ENCODE data around the gene LTBP1. TPM values are rescaled to one million over a fixed set of nuclear protein-coding genes. Genes with fewer than 3 reads are reported as not detected.

Gene LTBP1
- polyA plus RNA-seq, 2 donors: 4.3 to 13.9 TPM

DNA sequence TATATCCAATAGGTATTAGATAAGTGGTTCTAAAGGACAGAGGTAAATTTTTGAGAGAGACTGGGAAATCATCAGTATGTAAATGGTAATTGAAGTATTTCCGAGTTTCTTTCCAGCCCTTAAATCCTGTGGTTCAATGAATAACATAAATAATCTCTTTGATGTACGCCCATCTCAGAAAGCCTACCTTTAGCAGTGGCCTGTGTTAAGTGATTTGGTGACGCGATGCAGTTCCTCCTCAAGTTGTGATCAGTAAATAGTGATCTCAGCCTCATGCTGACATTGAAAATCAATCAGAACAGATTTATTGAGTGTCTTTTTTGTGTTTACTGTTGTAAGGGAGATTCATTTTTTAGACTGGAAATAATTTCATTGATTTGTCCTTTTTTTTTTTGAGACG is 392.5 kb downstream of the LTBP1 start:
- Histone ChIP-seq H3K4me3 (ENCODE audit: low read depth in 1 of 2, low read length in 2 of 2) (no peak overlapping the region), H3K4me1 (ENCODE audit: control insufficient read depth in 2 of 2, insufficient read depth in 2 of 2, low read length in 1 of 2) (peaks cover 0 to 2% of the 10 kb centered on the region in 2 donors), H3K9me3 (ENCODE audit: control insufficient read depth in 2 of 2, insufficient read depth in 1 of 2, low read depth in 1 of 2, low read length in 1 of 2) (no peaks in the 10 kb centered on the region), H3K27me3 (ENCODE audit: control insufficient read depth in 1 of 2, insufficient read depth in 2 of 2, low read length in 2 of 2) (no peaks in the 10 kb centered on the region), H3K36me3 (ENCODE audit: control insufficient read depth in 2 of 2, insufficient read depth in 2 of 2, low read length in 1 of 2) (no peaks in the 10 kb centered on the region), H3K27ac (ENCODE audit: low read depth in 2 of 2, low read length in 1 of 2) (no peak overlapping the region)
- WGBS, 2 donors: 82 to 83% methylated on average over 5 of the region's 5 CpGs

DNA sequence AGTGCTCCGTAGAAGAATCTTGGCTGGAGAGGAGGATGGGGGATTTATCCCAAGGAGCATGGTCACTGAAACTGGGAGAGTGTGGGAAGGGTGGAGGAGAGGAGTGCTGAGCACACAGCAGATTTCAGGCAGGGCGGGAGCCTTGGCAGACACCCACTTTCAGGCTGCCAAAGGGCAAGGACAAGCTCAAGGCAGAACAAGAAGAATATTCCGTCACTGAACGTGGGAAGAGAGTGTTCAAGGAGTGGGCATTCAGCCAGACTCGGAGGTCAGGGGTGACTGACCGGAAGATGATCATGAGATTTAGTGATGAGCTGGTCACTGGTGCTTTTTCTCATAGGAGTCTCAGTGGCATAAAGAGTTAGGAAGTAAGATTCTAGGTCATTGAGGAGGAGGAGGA is 393.5 kb downstream of the LTBP1 start:
- 40 to 61% methylated on average over 6 of the region's 6 CpGs for WGBS, 2 donors
- Histone ChIP-seq H3K4me1 (ENCODE audit: control insufficient read depth in 2 of 2, insufficient read depth in 2 of 2, low read length in 1 of 2) (peaks cover 0 to 2% of the 10 kb centered on the region in 2 donors), H3K4me3 (ENCODE audit: low read depth in 1 of 2, low read length in 2 of 2) (no peak overlapping the region), H3K9me3 (ENCODE audit: control insufficient read depth in 2 of 2, insufficient read depth in 1 of 2, low read depth in 1 of 2, low read length in 1 of 2) (no peaks in the 10 kb centered on the region), H3K27me3 (ENCODE audit: control insufficient read depth in 1 of 2, insufficient read depth in 2 of 2, low read length in 2 of 2) (no peaks in the 10 kb centered on the region), H3K27ac (ENCODE audit: low read depth in 2 of 2, low read length in 1 of 2) (no peak overlapping the region), H3K36me3 (ENCODE audit: control insufficient read depth in 2 of 2, insufficient read depth in 2 of 2, low read length in 1 of 2) (no peaks in the 10 kb centered on the region)

GRCh38 chr2:33342171-33342570 is 395.4 kb downstream of the LTBP1 start:
- WGBS, 2 donors: 58 to 67% methylated on average over 5 of the region's 5 CpGs
- Histone ChIP-seq H3K4me3 (ENCODE audit: low read depth in 1 of 2, low read length in 2 of 2) (no peak overlapping the region), H3K27me3 (ENCODE audit: control insufficient read depth in 1 of 2, insufficient read depth in 2 of 2, low read length in 2 of 2) (no peaks in the 10 kb centered on the region), H3K9me3 (ENCODE audit: control insufficient read depth in 2 of 2, insufficient read depth in 1 of 2, low read depth in 1 of 2, low read length in 1 of 2) (no peaks in the 10 kb centered on the region), H3K36me3 (ENCODE audit: control insufficient read depth in 2 of 2, insufficient read depth in 2 of 2, low read length in 1 of 2) (no peaks in the 10 kb centered on the region), H3K27ac (ENCODE audit: low read depth in 2 of 2, low read length in 1 of 2) (no peak overlapping the region), H3K4me1 (ENCODE audit: control insufficient read depth in 2 of 2, insufficient read depth in 2 of 2, low read length in 1 of 2) (peaks cover 0 to 2% of the 10 kb centered on the region in 2 donors)

DNA sequence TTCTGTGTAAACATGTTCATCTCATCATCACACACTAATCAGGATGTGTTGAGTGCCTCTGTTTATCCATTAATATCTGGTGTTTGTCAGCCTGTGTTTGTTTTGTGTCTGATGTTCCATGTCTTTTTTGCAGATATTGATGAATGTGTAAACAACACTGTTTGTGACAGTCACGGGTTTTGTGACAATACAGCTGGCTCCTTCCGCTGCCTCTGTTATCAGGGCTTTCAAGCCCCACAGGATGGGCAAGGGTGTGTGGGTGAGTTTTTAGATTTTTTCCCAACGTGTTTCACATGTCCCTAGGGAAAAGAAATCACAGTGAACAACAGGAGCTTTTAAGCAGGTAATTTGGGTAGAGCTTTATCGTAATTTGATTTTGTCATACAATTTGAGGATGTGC is 396.0 kb downstream of the LTBP1 start:
- WGBS, 2 donors: 60 to 61% methylated on average over 4 of the region's 4 CpGs
- Histone ChIP-seq H3K27ac (ENCODE audit: low read depth in 2 of 2, low read length in 1 of 2) (no peak overlapping the region), H3K9me3 (ENCODE audit: control insufficient read depth in 2 of 2, insufficient read depth in 1 of 2, low read depth in 1 of 2, low read length in 1 of 2) (no peaks in the 10 kb centered on the region), H3K36me3 (ENCODE audit: control insufficient read depth in 2 of 2, insufficient read depth in 2 of 2, low read length in 1 of 2) (no peaks in the 10 kb centered on the region), H3K4me3 (ENCODE audit: low read depth in 1 of 2, low read length in 2 of 2) (no peak overlapping the region), H3K4me1 (ENCODE audit: control insufficient read depth in 2 of 2, insufficient read depth in 2 of 2, low read length in 1 of 2) (peaks cover 0 to 2% of the 10 kb centered on the region in 2 donors), H3K27me3 (ENCODE audit: control insufficient read depth in 1 of 2, insufficient read depth in 2 of 2, low read length in 2 of 2) (no peaks in the 10 kb centered on the region)

DNA sequence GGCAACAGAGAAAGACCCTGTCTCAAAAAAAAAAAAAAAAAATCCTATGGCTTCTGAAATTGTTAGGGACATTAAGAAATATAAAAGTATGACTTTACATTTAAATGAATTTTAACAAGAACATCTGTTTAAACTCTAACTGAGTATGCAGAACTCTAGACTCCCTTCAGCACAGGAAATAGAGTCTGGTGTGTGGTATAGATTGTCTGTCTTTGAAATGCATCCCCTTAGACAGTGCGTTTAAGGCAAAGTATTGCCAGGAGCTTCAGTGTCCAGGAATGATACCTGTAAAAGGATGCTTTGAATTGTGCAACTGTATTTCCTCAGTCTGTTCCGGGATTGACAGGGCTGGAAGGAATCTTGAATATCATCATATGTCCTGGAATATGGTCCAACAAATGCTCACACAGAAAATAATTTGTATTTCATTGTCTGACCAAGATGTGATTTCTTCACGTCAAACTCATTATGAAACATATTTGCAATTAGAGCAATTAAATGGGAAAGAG is 396.7 kb downstream of the LTBP1 start:
- H3K36me3 ChIP-seq (ENCODE audit: control insufficient read depth in 2 of 2, insufficient read depth in 2 of 2, low read length in 1 of 2): no peaks in the 10 kb centered on the region
- H3K9me3 ChIP-seq (ENCODE audit: control insufficient read depth in 2 of 2, insufficient read depth in 1 of 2, low read depth in 1 of 2, low read length in 1 of 2): no peaks in the 10 kb centered on the region
- H3K27ac ChIP-seq (ENCODE audit: low read depth in 2 of 2, low read length in 1 of 2): no peak overlapping the region
- peaks cover 0 to 2% of the 10 kb centered on the region in 2 donors for H3K4me1 ChIP-seq (ENCODE audit: control insufficient read depth in 2 of 2, insufficient read depth in 2 of 2, low read length in 1 of 2)
- no peak overlapping the region for H3K4me3 ChIP-seq (ENCODE audit: low read depth in 1 of 2, low read length in 2 of 2)
- H3K27me3 ChIP-seq (ENCODE audit: control insufficient read depth in 1 of 2, insufficient read depth in 2 of 2, low read length in 2 of 2): no peaks in the 10 kb centered on the region
- 81 to 87% methylated on average over 3 of the region's 3 CpGs for WGBS, 2 donors

GRCh38 chr2:33344230-33344629 is 397.5 kb downstream of the LTBP1 start:
- WGBS, 2 donors: 74 to 79% methylated on average over 3 of the region's 3 CpGs

DNA sequence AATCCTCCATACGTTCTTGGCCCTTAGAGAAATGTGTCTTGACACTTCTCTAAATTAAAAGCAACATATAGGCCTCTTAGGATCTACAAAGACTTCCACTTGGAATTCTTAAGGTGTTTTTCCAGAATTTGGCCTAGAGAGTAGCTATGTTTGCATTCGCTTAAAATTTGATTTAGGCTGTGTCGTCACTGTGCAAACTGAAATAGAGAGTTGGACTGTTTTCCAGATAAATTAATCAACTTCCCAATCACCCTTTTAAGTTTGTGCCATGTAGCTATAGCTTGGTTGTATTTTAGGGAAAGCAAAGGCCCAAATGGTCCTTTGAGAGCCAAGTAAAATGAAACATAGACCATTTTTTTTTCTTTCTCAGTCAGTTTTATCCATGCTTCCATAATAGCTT is 401.1 kb downstream of the LTBP1 start:
- Histone ChIP-seq H3K27me3 (ENCODE audit: control insufficient read depth in 1 of 2, insufficient read depth in 2 of 2, low read length in 2 of 2) (no peaks in the 10 kb centered on the region), H3K9me3 (ENCODE audit: control insufficient read depth in 2 of 2, insufficient read depth in 1 of 2, low read depth in 1 of 2, low read length in 1 of 2) (no peaks in the 10 kb centered on the region), H3K4me1 (ENCODE audit: control insufficient read depth in 2 of 2, insufficient read depth in 2 of 2, low read length in 1 of 2) (no peaks in the 10 kb centered on the region), H3K4me3 (ENCODE audit: low read depth in 1 of 2, low read length in 2 of 2) (no peak overlapping the region), H3K27ac (ENCODE audit: low read depth in 2 of 2, low read length in 1 of 2) (no peak overlapping the region), H3K36me3 (ENCODE audit: control insufficient read depth in 2 of 2, insufficient read depth in 2 of 2, low read length in 1 of 2) (no peaks in the 10 kb centered on the region)
- WGBS, 2 donors: 78 to 79% methylated on average over 3 of the region's 3 CpGs

More at GRCh38 chr2:33344230-33344629, 397.5 kb downstream of the LTBP1 start:
- Histone ChIP-seq H3K9me3 (ENCODE audit: control insufficient read depth in 2 of 2, insufficient read depth in 1 of 2, low read depth in 1 of 2, low read length in 1 of 2) (no peaks in the 10 kb centered on the region), H3K27me3 (ENCODE audit: control insufficient read depth in 1 of 2, insufficient read depth in 2 of 2, low read length in 2 of 2) (no peaks in the 10 kb centered on the region), H3K36me3 (ENCODE audit: control insufficient read depth in 2 of 2, insufficient read depth in 2 of 2, low read length in 1 of 2) (no peaks in the 10 kb centered on the region), H3K4me1 (ENCODE audit: control insufficient read depth in 2 of 2, insufficient read depth in 2 of 2, low read length in 1 of 2) (peaks cover 0 to 2% of the 10 kb centered on the region in 2 donors), H3K27ac (ENCODE audit: low read depth in 2 of 2, low read length in 1 of 2) (no peak overlapping the region), H3K4me3 (ENCODE audit: low read depth in 1 of 2, low read length in 2 of 2) (no peak overlapping the region)

DNA sequence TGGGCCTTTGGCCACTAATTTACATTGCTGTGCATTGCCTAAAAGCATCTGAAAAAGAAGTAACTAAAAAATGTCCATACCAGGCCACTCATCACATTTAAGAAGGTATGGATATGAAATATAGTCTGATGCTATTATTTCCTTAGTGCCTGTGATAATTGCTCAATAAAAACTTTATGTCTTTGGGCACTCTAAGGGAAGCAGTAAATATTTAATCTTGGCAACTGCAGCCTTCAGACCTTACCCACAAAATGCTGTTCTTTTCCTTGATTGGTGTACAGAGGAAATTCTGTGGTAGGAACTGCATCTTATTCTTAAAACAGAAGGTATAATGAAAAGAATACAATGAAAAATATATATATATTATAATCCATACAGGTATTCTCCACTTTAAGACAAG is 403.9 kb downstream of the LTBP1 start:
- Histone ChIP-seq H3K36me3 (ENCODE audit: control insufficient read depth in 2 of 2, insufficient read depth in 2 of 2, low read length in 1 of 2) (no peaks in the 10 kb centered on the region), H3K4me3 (ENCODE audit: low read depth in 1 of 2, low read length in 2 of 2) (no peak overlapping the region), H3K4me1 (ENCODE audit: control insufficient read depth in 2 of 2, insufficient read depth in 2 of 2, low read length in 1 of 2) (no peaks in the 10 kb centered on the region), H3K9me3 (ENCODE audit: control insufficient read depth in 2 of 2, insufficient read depth in 1 of 2, low read depth in 1 of 2, low read length in 1 of 2) (no peaks in the 10 kb centered on the region), H3K27ac (ENCODE audit: low read depth in 2 of 2, low read length in 1 of 2) (no peak overlapping the region), H3K27me3 (ENCODE audit: control insufficient read depth in 1 of 2, insufficient read depth in 2 of 2, low read length in 2 of 2) (no peaks in the 10 kb centered on the region)

DNA sequence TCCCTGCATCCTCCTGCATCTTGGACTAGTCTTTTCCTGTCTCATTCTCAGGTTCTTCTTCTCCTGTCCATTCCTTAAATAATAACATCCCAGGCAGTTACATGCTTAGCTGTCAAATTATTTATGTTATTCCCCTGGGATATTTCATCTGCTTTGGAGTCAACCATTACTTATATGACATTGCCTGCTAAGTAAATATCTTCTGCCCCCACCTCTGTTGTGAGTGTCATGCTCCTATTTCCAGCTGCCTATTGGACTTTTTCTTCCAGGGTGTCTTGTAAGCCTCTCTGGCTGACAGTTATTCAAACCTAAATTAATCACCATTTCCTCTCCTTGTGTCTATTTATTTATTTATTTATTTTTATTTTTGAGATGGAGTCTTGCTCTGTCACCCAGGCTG is 405.0 kb downstream of the LTBP1 start:
- Histone ChIP-seq H3K27ac (ENCODE audit: low read depth in 2 of 2, low read length in 1 of 2) (no peak overlapping the region), H3K9me3 (ENCODE audit: control insufficient read depth in 2 of 2, insufficient read depth in 1 of 2, low read depth in 1 of 2, low read length in 1 of 2) (no peaks in the 10 kb centered on the region), H3K27me3 (ENCODE audit: control insufficient read depth in 1 of 2, insufficient read depth in 2 of 2, low read length in 2 of 2) (no peaks in the 10 kb centered on the region), H3K36me3 (ENCODE audit: control insufficient read depth in 2 of 2, insufficient read depth in 2 of 2, low read length in 1 of 2) (no peaks in the 10 kb centered on the region), H3K4me1 (ENCODE audit: control insufficient read depth in 2 of 2, insufficient read depth in 2 of 2, low read length in 1 of 2) (no peaks in the 10 kb centered on the region), H3K4me3 (ENCODE audit: low read depth in 1 of 2, low read length in 2 of 2) (no peak overlapping the region)

- Histone ChIP-seq H3K4me1 (ENCODE audit: control insufficient read depth in 2 of 2, insufficient read depth in 2 of 2, low read length in 1 of 2) (no peaks in the 10 kb centered on the region), H3K36me3 (ENCODE audit: control insufficient read depth in 2 of 2, insufficient read depth in 2 of 2, low read length in 1 of 2) (no peaks in the 10 kb centered on the region), H3K27ac (ENCODE audit: low read depth in 2 of 2, low read length in 1 of 2) (no peak overlapping the region), H3K9me3 (ENCODE audit: control insufficient read depth in 2 of 2, insufficient read depth in 1 of 2, low read depth in 1 of 2, low read length in 1 of 2) (no peaks in the 10 kb centered on the region), H3K27me3 (ENCODE audit: control insufficient read depth in 1 of 2, insufficient read depth in 2 of 2, low read length in 2 of 2) (no peaks in the 10 kb centered on the region), H3K4me3 (ENCODE audit: low read depth in 1 of 2, low read length in 2 of 2) (no peak overlapping the region)
- 90% methylated on average over 8 of the region's 8 CpGs for WGBS, 2 donors
Observed at GRCh38 chr2:33354981-33355380, 408.2 kb downstream of the LTBP1 start.

Measured in esophagus (tissue), 2 donors.